Hematopoietic multipotent progenitor cell (in vitro differentiated cells): Measurements from ENCODE around the gene KSR2. TPM values are rescaled to one million over a fixed set of nuclear protein-coding genes. Genes with fewer than 3 reads are reported as not detected.

ENCODE experiments used
- DNase-seq, 3 donors: peaks; one replicate each; pipeline ENCODE4 v3.0.0-alpha.2; 2011 to 2015; ENCODE audit warnings: low read depth in 2 of 3, low spot score in 2 of 3
- total RNA-seq: library from RNA; depleted of rRNA; stranded (reverse); fragments of >200 nt; gene quantifications from one replicate; pipeline ENCODE4 v1.2.3, GENCODE V29; 2012

The KSR2 gene
- total RNA-seq, 1 donor = under 0.01 TPM

DNA sequence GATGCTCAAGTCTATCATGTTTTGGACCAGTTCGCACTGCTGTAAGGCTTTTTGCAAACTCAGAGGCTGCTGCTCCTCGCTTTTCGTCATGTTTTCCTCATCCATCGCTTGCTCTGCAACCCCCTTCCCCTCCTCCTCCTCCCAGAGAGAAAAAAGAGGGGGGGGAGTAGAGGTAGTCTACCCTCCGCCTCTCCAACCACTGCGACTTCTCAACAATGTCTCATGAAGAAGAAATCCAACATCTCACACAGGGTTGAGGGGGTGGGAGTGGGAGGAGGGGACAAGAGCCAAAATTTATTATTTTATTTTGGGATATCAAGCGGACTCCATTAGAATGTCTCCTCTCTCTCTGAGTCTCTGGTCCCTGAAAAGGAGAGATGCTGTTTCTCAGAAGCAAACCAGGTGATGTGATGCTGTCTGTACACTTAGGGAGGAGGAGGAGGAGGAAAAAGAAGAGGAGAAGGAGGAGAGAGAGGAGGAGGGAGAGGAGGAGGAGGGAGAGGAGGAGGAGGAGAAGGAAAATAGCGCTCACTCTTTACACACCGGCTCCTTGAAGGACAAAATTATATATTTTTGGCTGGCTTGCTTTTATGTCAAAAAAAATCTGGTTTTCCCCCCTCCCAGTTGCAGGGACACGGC is 520 bp downstream of the KSR2 start:
- no peak for DNase-seq

- no peak for DNase-seq
Observed at GRCh38 chr12:117967512-117967911, 1.3 kb downstream of the KSR2 start.

DNA sequence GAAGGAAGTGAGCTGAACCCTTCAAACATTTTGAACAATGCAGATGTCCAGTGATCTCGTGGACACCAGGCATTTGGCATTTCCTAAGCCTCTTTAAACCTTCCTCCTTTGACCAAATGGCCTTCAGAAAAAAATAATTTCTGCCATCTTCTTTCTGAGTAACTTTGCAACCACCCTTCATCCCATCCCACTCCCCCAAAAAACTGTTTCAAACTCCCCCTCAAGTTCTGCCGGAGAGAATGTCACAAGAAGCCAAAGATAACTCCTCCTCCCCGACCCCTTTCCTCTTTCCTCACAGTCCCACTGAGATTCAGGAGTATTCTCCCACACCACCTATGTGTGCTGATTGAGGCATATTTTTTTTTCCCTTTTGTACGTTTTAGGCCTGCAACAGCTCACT is 1.7 kb downstream of the KSR2 start:
- DNase-seq = no peak

GRCh38 chr12:117966511-117966910 is 2.3 kb downstream of the KSR2 start:
- no peak for DNase-seq

- DNase-seq = no peak
Observed at GRCh38 chr12:117963836-117964235, 5.0 kb downstream of the KSR2 start.

DNA sequence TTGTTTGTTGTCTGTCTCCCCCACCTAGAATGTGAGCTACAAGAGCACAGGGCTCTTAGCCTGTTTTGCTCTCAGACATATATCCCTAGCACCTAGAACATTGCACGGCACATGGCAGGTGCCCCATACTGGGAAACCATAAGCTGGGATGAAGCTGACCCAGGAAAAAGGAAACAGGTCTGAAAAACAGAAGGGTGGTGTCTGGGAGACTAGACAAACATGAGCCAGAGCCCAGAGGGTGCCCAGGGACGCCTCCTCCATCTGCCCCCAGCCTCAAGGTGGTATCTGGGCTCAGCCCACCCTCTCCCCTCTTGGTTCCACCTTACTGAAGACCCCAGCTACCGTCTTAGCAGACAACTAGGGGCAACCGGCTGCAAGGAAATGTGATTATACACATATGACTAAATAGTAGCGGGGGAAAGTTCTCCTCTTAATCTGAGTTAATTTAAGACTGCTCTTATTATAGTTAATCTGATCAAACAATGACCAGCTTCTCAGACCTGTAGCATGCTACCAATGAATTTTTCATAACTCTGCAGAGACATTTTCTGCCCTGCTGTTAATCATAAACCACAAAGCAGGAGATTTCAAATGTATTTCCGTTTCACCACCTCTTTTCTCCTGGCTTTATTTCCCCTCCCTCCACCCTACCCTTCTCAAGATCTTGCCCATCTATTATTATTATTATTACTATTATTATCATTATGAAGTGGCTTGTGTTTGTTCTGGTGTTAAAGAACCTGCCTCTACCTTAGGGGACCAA is 31.9 kb downstream of the KSR2 start:
- no peak for DNase-seq

- no peak for DNase-seq
Observed at GRCh38 chr12:117933545-117933944, 35.2 kb downstream of the KSR2 start.

GRCh38 chr12:117926391-117926899 is 42.3 kb downstream of the KSR2 start:
- no peak for DNase-seq

DNA sequence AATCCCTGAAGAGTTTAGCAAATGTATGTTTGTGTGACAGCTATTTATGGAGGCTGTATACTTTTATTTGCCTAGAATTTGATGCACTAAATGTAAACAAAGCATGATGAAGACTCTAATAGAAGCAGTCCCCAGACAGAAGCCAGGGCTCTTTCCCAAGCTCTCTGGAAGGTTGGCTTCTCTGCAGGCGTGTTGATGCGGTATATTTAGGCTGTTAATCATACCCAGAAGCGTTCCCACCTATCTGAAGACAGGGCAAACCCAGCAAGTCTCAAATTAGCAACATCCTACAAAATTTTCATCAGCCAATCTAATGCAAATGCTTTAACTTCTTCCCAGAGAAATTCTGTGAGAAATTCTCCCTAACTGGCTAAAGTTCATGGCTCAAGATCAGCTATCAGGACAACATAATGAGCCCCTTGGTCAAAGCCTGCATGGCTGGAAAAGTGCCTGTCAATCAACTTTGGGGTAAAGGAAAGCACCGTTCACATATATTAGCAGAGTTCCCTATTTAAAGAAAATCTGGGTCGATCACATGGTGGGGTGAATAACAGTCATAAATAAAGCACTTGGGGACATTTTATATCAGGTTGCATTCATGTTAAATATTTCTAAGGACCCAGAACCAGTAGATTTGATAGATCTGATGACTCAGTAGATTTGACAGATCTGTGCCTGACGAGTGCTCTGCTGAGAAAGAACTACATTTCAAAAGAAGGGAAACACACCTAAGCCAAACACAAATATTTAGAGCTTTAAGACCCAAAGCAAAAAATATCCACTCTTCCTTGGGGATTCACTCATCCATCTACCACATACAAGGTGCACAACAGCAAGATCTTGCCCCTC is 46.6 kb downstream of the KSR2 start:
- DNase-seq = no peak

- no peak for DNase-seq
Observed at GRCh38 chr12:117919479-117919878, 49.3 kb downstream of the KSR2 start.

GRCh38 chr12:117914686-117915085 is 54.1 kb downstream of the KSR2 start:
- DNase-seq = no peak

DNA sequence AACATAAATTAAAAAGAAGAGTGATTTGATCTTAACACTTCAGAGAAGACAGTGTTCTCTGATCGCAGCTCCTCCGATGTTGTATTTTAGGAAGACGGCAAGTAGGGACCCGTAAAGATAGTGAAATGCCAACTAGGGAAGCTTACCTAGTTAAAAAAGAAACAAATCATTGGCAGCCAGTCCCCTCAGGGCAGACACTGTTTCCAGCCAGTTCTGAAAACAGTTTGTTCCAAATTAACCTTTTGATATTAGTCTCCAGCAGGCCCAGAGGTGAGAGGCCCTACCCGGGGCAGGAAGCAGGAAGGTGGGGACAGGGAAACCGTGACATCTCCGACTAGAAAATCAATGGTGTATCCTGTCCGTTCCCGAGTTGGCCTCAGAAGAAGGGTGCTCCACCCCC is 56.0 kb downstream of the KSR2 start:
- DNase-seq = no peak

GRCh38 chr12:117908411-117908810 is 60.4 kb downstream of the KSR2 start:
- no peak for DNase-seq

GRCh38 chr12:117907108-117907689 is 61.6 kb downstream of the KSR2 start:
- DNase-seq = no peak

- no peak for DNase-seq
Observed at GRCh38 chr12:117904051-117904450, 64.7 kb downstream of the KSR2 start.

- DNase-seq = no peak
Observed at GRCh38 chr12:117903110-117903840, 65.5 kb downstream of the KSR2 start.

DNA sequence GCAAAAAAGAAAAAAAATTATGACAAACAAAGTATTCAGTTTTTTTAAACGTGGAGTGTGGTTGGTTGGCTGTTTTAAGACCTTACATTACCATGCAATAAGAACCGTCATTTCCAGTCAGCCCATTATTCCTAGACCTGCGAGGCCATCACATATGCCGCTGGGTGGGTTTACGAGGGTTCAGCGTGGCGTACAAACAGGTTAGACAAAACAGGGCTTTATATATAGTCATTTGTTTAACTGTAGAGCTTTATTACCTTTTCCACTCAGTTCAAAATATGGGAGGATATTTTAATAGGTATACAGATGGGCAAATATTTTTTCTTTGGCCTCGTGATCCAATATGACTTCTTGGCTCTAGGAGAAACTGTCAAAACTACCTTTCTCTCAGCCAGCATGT is 67.2 kb downstream of the KSR2 start:
- DNase-seq = no peak

DNA sequence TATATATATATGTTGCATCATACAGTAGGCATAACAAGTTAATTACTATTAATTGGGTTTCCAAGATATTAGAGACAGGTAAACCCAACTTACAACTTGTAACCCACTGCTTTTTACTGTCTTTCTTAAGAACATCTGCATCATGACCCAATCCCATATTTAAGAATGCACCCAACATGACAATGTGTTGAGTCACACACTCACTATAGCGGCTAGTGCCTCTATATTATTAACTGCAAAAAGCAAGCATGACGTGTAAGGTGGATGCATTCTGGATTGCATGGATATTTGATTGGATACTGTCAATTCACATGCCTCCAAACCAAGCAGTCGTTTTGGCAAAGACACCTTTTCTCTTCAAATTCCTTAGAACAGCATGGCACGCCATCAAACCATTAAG is 68.2 kb downstream of the KSR2 start:
- no peak for DNase-seq

DNA sequence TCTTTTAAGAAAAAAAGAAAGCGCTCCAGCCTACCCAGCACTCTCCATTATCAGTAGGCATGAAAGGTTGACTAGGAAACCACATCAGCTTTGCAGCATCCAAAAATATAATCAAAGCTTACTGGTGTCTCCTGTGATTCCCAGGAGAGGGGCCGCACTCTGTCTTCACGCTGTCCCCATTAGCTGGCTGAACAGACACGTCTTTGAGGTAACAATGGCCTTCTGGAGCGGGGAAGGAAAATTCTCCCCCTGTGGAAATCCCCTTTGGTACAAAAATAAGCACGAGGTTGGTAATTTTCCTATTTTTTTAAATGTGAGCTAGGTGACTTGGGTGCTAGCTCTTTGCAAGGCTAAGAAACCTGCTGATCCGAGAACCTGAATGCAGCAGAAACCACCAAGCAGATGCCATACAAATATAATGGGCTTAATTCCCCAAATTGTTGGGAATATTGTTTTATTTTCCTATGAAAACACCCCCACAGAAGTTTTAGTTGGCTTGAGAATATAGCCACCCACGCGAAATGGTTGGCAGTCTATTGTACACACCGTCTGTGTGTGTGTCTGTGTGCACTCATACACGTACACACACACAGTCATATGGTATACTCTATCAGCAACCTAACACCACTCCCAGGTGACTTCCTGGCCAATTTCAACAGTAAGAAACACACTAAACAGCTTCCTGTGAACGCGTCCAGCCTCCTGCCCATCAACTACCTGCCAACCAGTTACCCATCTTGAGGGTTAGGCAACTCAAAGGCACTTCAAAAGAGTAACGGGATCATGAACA is 71.2 kb downstream of the KSR2 start:
- DNase-seq = no peak

DNA sequence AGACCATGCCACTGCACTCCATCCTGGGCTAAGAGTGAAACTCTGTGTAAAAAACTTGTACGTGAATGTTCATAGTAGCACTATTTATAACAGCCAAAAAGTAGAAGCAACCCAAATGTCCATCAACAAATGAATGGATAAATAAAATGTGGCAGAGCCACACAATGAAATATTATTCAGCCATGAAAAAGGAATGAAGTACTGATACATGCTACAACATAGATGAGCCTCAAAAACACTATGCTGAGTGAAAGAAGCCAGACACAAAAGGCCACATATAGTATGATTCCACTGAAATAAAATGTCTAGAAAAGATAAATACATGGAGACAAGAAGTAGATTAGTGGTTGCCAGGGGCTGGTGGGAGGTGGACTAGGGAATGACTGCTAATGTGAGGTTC is 72.8 kb downstream of the KSR2 start:
- no peak for DNase-seq
